GM18951 (cell line): ENCODE measurements around the gene RNF112.

Experiments
- POLR2A ChIP-seq: IDR thresholded peaks from 4 replicates; pipeline ENCODE4 v1.6.1; 2011; ENCODE audit warnings: mild to moderate bottlenecking; ENCODE audit not compliant: insufficient read length, insufficient read depth; ENCODE audit errors: extremely low read depth
- in situ Hi-C: fragments of 300-500 bp; cut with MboI; formaldehyde crosslinking; loops from one replicate; pipeline ENCODE4 v1.12.0; 2022; ENCODE audit warnings: low sequenced_read_pairs, mixed read lengths, inconsistent platforms; ENCODE audit not compliant: unreplicated experiment

Gene RNF112

GRCh38 chr17:19405114-19405513 lies 5.9 kb upstream of the RNF112 start:
- TF ChIP-seq POLR2A: no peak
- in situ Hi-C loops: no loop called here

- in situ Hi-C loops: no loop called here
- TF ChIP-seq POLR2A: no peak
These were observed 3.3 kb upstream of the RNF112 start for GRCh38 chr17:19407601-19408345.

GRCh38 chr17:19408346-19408710 lies 2.7 kb upstream of the RNF112 start:
- in situ Hi-C loops: no loop called here
- no peak for TF ChIP-seq POLR2A

- no peak for TF ChIP-seq POLR2A
- in situ Hi-C loops: no loop called here
These were observed 2.0 kb upstream of the RNF112 start for GRCh38 chr17:19409066-19409465.

- no peak for TF ChIP-seq POLR2A
- in situ Hi-C loops: no loop called here
These were observed 1.5 kb upstream of the RNF112 start for GRCh38 chr17:19409509-19409908.

GRCh38 chr17:19410091-19410490 lies 941 bp upstream of the RNF112 start:
- in situ Hi-C loops: no loop called here
- TF ChIP-seq POLR2A: no peak

GRCh38 chr17:19411631-19412030 lies 599 bp downstream of the RNF112 start:
- no peak for TF ChIP-seq POLR2A
- in situ Hi-C loops: no loop called here

GRCh38 chr17:19412510-19412909 lies 1.5 kb downstream of the RNF112 start:
- in situ Hi-C loops: no loop called here
- TF ChIP-seq POLR2A: no peak

- in situ Hi-C loops: no loop called here
- TF ChIP-seq POLR2A: no peak
These were observed 2.0 kb downstream of the RNF112 start for GRCh38 chr17:19412984-19413383.

- in situ Hi-C loops: no loop called here
- TF ChIP-seq POLR2A: no peak
These were observed 2.7 kb downstream of the RNF112 start for GRCh38 chr17:19413761-19414160.

GRCh38 chr17:19414396-19415280 lies 3.6 kb downstream of the RNF112 start:
- no peak for TF ChIP-seq POLR2A
- in situ Hi-C loops: no loop called here

GRCh38 chr17:19415311-19415710 lies 4.3 kb downstream of the RNF112 start:
- in situ Hi-C loops: no loop called here
- no peak for TF ChIP-seq POLR2A

- in situ Hi-C loops: no loop called here
- no peak for TF ChIP-seq POLR2A
These were observed 5.1 kb downstream of the RNF112 start for GRCh38 chr17:19415806-19416775.
